CD14-positive monocyte (primary cell): Measurements from ENCODE around the gene DNLZ. TPM values are rescaled to one million over a fixed set of nuclear protein-coding genes. Genes with fewer than 3 reads are reported as not detected.

ENCODE experiments used
- DNase-seq, 3 donors: peaks; one replicate each; pipeline ENCODE4 v3.0.0-alpha.2; 2011 to 2022
- H2AFZ ChIP-seq: 2 replicates; pipeline ENCODE4 v1.6.0; 2012; ENCODE audit warnings: mild to moderate bottlenecking, low read depth, low read length, inconsistent platforms; ENCODE audit not compliant: insufficient read depth, poor library complexity, severe bottlenecking
- H3K27ac ChIP-seq, 2 donors: 1 replicate in 1 of 2; 2 replicates in 1 of 2; pipeline ENCODE4 v1.5.1; 2012 to 2013; ENCODE audit warnings: low read length in 2 of 2, control low read depth in 1 of 2, inconsistent platforms in 1 of 2, low read depth in 1 of 2, mild to moderate bottlenecking in 1 of 2
- H3K27me3 ChIP-seq, 2 donors: one replicate each; pipeline versions ENCODE4 v1.6.0 to v1.6.1; 2011 to 2013; ENCODE audit warnings: low read length in 2 of 2; ENCODE audit not compliant: control insufficient read depth in 2 of 2, insufficient read depth in 2 of 2
- H3K36me3 ChIP-seq, 2 donors: replicated peaks in 1 of 2; 1 replicate in 1 of 2; 2 replicates in 1 of 2; pipeline versions ENCODE4 v1.5.1 to v1.6.1; 2012 to 2013; ENCODE audit warnings: low read length in 2 of 2, control low read depth in 1 of 2, inconsistent platforms in 1 of 2, mild to moderate bottlenecking in 1 of 2; ENCODE audit not compliant: insufficient read depth in 2 of 2, control insufficient read depth in 1 of 2
- H3K4me1 ChIP-seq, 2 donors: 1 replicate in 1 of 2; 2 replicates in 1 of 2; pipeline versions ENCODE4 v1.5.1 to v1.6.1; 2012 to 2013; ENCODE audit warnings: low read length in 2 of 2, control low read depth in 1 of 2, inconsistent platforms in 1 of 2, mild to moderate bottlenecking in 1 of 2, moderate library complexity in 1 of 2; ENCODE audit not compliant: insufficient read depth in 2 of 2, control insufficient read depth in 1 of 2
- H3K4me2 ChIP-seq: replicated peaks from 2 replicates; pipeline ENCODE3; 2012; ENCODE audit warnings: low read length, moderate library complexity, mild to moderate bottlenecking; ENCODE audit not compliant: poor library complexity, severe bottlenecking; ENCODE audit errors: extremely low read depth
- H3K4me3 ChIP-seq, 3 experiments: fragments of 200-600 bp in 1 of 3; sonication (generic) in 1 of 3; replicated peaks in 1 of 3; 1 replicate in 2 of 3; 2 replicates in 1 of 3; pipeline ENCODE4 v1.5.1; 2011 to 2013; ENCODE audit warnings: low read length in 3 of 3, mild to moderate bottlenecking in 3 of 3, control low read depth in 2 of 3, low read depth in 2 of 3, inconsistent platforms in 1 of 3, moderate library complexity in 1 of 3
- H3K79me2 ChIP-seq: 2 replicates; pipeline ENCODE4 v1.6.0; 2012; ENCODE audit warnings: mild to moderate bottlenecking, control low read depth, inconsistent platforms, low read length, moderate library complexity; ENCODE audit not compliant: insufficient read depth
- H3K9ac ChIP-seq: 2 replicates; pipeline ENCODE4 v1.6.0; 2017; ENCODE audit warnings: low read length, mild to moderate bottlenecking; ENCODE audit not compliant: insufficient read depth, poor library complexity, severe bottlenecking
- H3K9me3 ChIP-seq, 2 donors: replicated peaks in 1 of 2; 1 replicate in 1 of 2; 2 replicates in 1 of 2; pipeline versions ENCODE4 v1.5.1 to v1.6.1; 2012 to 2013; ENCODE audit warnings: low read length in 2 of 2, control low read depth in 1 of 2; ENCODE audit not compliant: control insufficient read depth in 1 of 2, insufficient read depth in 1 of 2
- H4K20me1 ChIP-seq: 2 replicates; pipeline ENCODE4 v1.6.0; 2012; ENCODE audit warnings: mild to moderate bottlenecking, low read length, control low read depth, moderate library complexity; ENCODE audit not compliant: insufficient read depth
- H3K27ac Mint-ChIP-seq, 7 donors: one replicate each; pipeline ENCODE4 v1.8.0; 2020; ENCODE audit warnings: mild to moderate bottlenecking in 7 of 7, mixed read lengths in 7 of 7, moderate library complexity in 6 of 7, inconsistent platforms in 2 of 7
- H3K27me3 Mint-ChIP-seq, 3 donors: one replicate each; pipeline ENCODE4 v1.8.0; 2021 to 2022; ENCODE audit warnings: low read depth in 3 of 3, mild to moderate bottlenecking in 3 of 3, mixed read lengths in 3 of 3, moderate library complexity in 3 of 3, inconsistent platforms in 1 of 3
- H3K36me3 Mint-ChIP-seq, 2 donors: one replicate each; pipeline ENCODE4 v1.8.0; 2020; ENCODE audit warnings: mixed read lengths in 2 of 2, inconsistent platforms in 1 of 2, mild to moderate bottlenecking in 1 of 2
- H3K4me1 Mint-ChIP-seq: one replicate; pipeline ENCODE4 v1.8.0; 2020; ENCODE audit warnings: mild to moderate bottlenecking, mixed read lengths
- H3K4me3 Mint-ChIP-seq, 2 donors: one replicate each; pipeline ENCODE4 v1.8.0; 2020; ENCODE audit warnings: mild to moderate bottlenecking in 2 of 2, mixed read lengths in 2 of 2, moderate library complexity in 1 of 2
- H3K9me3 Mint-ChIP-seq, 7 donors: one replicate each; pipeline ENCODE4 v1.8.0; 2020 to 2022; ENCODE audit warnings: mixed read lengths in 7 of 7, mild to moderate bottlenecking in 6 of 7, moderate library complexity in 6 of 7, inconsistent platforms in 2 of 7
- CTCF ChIP-seq: fragments of 200-600 bp; IDR thresholded peaks from one replicate; pipeline ENCODE4 v1.8.0; 2022; ENCODE audit warnings: antibody characterized with exemption, mild to moderate bottlenecking
- WGBS: methylation state at CpG from one replicate; pipeline ENCODE4 v1.1.5; 2013; ENCODE audit warnings: missing lambda C conversion rate; ENCODE audit not compliant: insufficient coverage; 5-methylcytosine and 5-hydroxymethylcytosine counted together
- intact Hi-C, 2 donors: fragments of 100-400 bp; cut with micrococcal nuclease; formaldehyde crosslinking; loops; one replicate each; pipeline versions ENCODE4 v1.15.0 to v1.15.1; 2023
- polyA plus RNA-seq, 3 donors: library from polyadenylated mRNA; depleted of rRNA in 1 of 3; unstranded in 2 of 3; stranded (reverse) in 1 of 3; fragments of 300-500 nt in 2 of 3; fragments of >200 nt in 1 of 3; fragmentation: Illumina TruSeq in 2 of 3; gene quantifications; 1 replicate in 2 of 3; 2 replicates in 1 of 3; pipeline ENCODE4 v1.2.3, GENCODE V29; 2012 to 2021

DNLZ gene
- polyA plus RNA-seq, 3 donors: 5.1 to 20.5 (median 10.5) TPM

DNA sequence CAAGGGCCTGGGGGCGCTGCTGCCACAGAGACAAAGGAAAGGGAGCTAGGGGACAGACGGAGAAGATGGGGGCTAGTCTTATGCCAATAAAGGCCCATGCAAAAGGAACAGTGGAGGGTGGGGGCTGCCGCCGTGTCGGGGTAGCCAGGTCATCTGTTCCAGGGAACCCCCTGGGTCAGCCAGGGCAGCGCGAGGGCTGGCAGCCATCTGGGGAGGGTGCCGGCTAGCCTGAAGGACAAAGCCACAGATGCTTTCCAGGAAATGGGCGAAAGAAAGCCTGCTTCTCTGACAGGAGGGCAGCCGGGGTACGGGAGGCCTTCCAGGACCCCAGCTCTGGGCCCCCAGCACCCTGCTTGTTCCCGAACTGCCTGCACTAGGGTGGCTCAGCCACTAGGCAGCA is 11.6 kb upstream of the DNLZ start:
- H3K27me3 Mint-ChIP-seq: no peaks in the 10 kb centered on the region
- Histone ChIP-seq H3K4me3 (no peak overlapping the region), H3K27me3 (no peaks in the 10 kb centered on the region), H3K9me3 (no peaks in the 10 kb centered on the region), H3K4me1 (peaks cover 38 to 49% of the 10 kb centered on the region in 2 donors), H3K79me2 (peaks cover 25% of the 10 kb centered on the region), H3K27ac (no peak overlapping the region), H3K4me2 (no peak overlapping the region), H3K36me3 (peaks cover 32 to 39% of the 10 kb centered on the region in 2 donors), H4K20me1 (peaks cover 24% of the 10 kb centered on the region), H3K9ac (no peak overlapping the region), H2AFZ (no peak overlapping the region)
- peaks cover 27% of the 10 kb centered on the region for H3K4me1 Mint-ChIP-seq
- H3K36me3 Mint-ChIP-seq: peaks cover 7 to 28% of the 10 kb centered on the region in 2 donors
- no peaks in the 10 kb centered on the region for H3K9me3 Mint-ChIP-seq
- DNase-seq: no peak
- WGBS: 91% methylated on average over 12 of the region's 12 CpGs
- intact Hi-C loops: no loop called here
- H3K27ac Mint-ChIP-seq: no peak overlapping the region
- H3K4me3 Mint-ChIP-seq: no peak overlapping the region
- TF ChIP-seq CTCF: no peak

- peak overlapping the region in 3 of 7 donors; percentile 33 to 85 (median 76) for H3K27ac Mint-ChIP-seq
- no peak overlapping the region for H3K4me3 Mint-ChIP-seq
- H3K36me3 Mint-ChIP-seq: peaks cover 14 to 33% of the 10 kb centered on the region in 2 donors
- peaks cover 27% of the 10 kb centered on the region for H3K4me1 Mint-ChIP-seq
- Histone ChIP-seq H3K4me2 (peak overlapping the region; percentile 98), H2AFZ (peak overlapping the region; percentile 80), H3K9ac (peak overlapping the region; percentile 71), H3K79me2 (peaks cover 25% of the 10 kb centered on the region), H3K4me1 (peaks cover 38 to 49% of the 10 kb centered on the region in 2 donors), H4K20me1 (peaks cover 32% of the 10 kb centered on the region), H3K9me3 (no peaks in the 10 kb centered on the region), H3K4me3 (peak overlapping the region in 2 of 3 experiments; percentile 67 to 88), H3K27ac (peak overlapping the region; percentile 45 to 75), H3K36me3 (peaks cover 32 to 39% of the 10 kb centered on the region in 2 donors), H3K27me3 (no peaks in the 10 kb centered on the region)
- intact Hi-C loops: no loop called here
- H3K9me3 Mint-ChIP-seq: no peaks in the 10 kb centered on the region
- WGBS: 96% methylated on average over 12 of the region's 14 CpGs
- no peak for TF ChIP-seq CTCF
- no peaks in the 10 kb centered on the region for H3K27me3 Mint-ChIP-seq
- no peak for DNase-seq
These were observed 10.6 kb upstream of the DNLZ start for GRCh38 chr9:136374183-136374575.
